ENCODE data around the gene TAP2. TPM values are rescaled to one million over a fixed set of nuclear protein-coding genes. Genes with fewer than 3 reads are reported as not detected.

TAP2 gene
- total and polyA plus RNA-seq, 2 of the 13 experiments (the other 11 are each of a cell fraction or from before 2014, with no cell fraction given), result 10.3 to 17.6 TPM

DNA sequence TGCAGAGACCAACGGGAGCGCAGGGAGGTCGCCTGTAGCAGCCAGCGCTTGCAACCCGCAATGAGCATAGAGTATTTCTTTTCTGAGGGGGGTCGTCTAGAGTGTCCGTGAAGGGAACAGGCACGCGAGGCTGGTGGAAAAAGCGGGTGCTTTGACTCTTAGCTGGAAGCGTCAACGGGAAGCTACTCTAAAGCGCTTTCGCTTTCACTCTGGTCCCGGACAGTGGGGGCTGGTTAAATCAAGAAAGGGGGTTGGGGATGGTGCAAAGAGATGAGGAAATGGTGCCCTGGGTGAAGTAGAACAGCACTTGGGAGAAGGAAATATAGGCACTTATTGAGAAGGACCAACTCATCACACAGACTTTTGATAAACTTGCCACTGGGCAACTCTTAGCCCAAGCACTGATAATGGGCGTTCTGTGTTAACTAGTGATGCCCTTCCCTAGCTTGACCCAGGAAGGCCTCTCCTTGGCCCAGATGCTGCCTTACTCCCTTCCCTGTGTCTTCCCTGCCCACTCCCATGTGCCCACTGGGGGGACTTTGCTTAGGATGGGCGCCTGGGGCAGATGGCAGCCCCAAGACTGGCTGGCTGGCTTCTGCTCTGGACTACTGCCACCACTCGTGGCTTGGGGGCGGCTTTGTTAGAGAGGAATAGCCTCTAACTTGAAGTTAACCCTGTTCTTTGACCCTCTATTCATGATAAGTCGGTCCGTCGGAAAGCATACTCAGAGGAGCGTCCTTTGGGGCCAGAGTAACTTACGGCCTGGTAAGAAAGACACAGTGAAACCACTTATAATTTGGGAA lies 16.0 kb upstream of the TAP2 start (continued):
- TF ChIP-seq NCOA5 (CRISPR knock-in tag; IDR thresholded peaks at IDR 0.05) (no peak), TSC22D2 (CRISPR knock-in tag; IDR thresholded peaks at IDR 0.05; ENCODE audit: borderline replicate concordance) (no peak), FOXC1 (CRISPR knock-in tag; IDR thresholded peaks at IDR 0.05; ENCODE audit: borderline replicate concordance) (no peak), JARID2 (CRISPR knock-in tag; IDR thresholded peaks at IDR 0.05; ENCODE audit: insufficient replicate concordance) (no peak), REXO4 (CRISPR knock-in tag; IDR thresholded peaks at IDR 0.05; ENCODE audit: borderline replicate concordance) (no peak), SOX6 (IDR thresholded peaks at IDR 0.05) (no peak), SOX6 (CRISPR knock-in tag; IDR thresholded peaks at IDR 0.05) (0 out of 2 replicates have a peak, but pooled peaks have one; percentile 14), AHDC1 (CRISPR knock-in tag; IDR thresholded peaks at IDR 0.05; ENCODE audit: borderline replicate concordance) (no peak), HOXA9 (CRISPR knock-in tag; IDR thresholded peaks at IDR 0.05; ENCODE audit: borderline replicate concordance) (no peak), ATF7-NPFF (CRISPR knock-in tag; IDR thresholded peaks at IDR 0.05; ENCODE audit: low read depth) (no peak), ZNF253 (CRISPR knock-in tag; IDR thresholded peaks at IDR 0.05; ENCODE audit: borderline replicate concordance) (0 out of 2 replicates have a peak, but pooled peaks have one; percentile 5), TRIM24 (CRISPR knock-in tag; IDR thresholded peaks at IDR 0.05) (no peak), ZNF33A (CRISPR knock-in tag; IDR thresholded peaks at IDR 0.05; ENCODE audit: borderline replicate concordance) (no peak), ATF6 (CRISPR knock-in tag; conservative IDR thresholded peaks at IDR 0.05) (no peak), HMG20A (CRISPR knock-in tag; IDR thresholded peaks at IDR 0.05; ENCODE audit: borderline replicate concordance) (0 out of 2 replicates have a peak, but pooled peaks have one; percentile 10), U2AF2 (IDR thresholded peaks at IDR 0.05; ENCODE audit: low read depth, low read length) (no peak), NR2F6 (IDR thresholded peaks at IDR 0.05) (no peak), NR2F6 (CRISPR knock-in tag; IDR thresholded peaks at IDR 0.05) (0 out of 2 replicates have a peak, but pooled peaks have one; percentile 11)
- TF ChIP-seq, protein P1, sequence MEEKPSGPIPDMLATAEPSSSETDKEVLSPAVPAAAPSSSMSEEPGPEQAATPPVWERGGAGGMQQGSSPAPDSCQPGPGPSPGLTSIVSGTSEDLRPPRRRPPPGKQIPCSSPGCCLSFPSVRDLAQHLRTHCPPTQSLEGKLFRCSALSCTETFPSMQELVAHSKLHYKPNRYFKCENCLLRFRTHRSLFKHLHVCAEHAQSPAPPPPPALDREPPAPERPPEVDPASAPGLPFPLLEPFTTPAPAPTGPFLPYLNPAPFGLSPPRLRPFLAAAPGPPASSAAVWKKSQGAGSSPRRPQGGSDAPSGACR (CRISPR knock-in tag; IDR thresholded peaks at IDR 0.05), result 0 out of 2 replicates have a peak, but pooled peaks have one; percentile 8
- TF ChIP-seq, protein P2, sequence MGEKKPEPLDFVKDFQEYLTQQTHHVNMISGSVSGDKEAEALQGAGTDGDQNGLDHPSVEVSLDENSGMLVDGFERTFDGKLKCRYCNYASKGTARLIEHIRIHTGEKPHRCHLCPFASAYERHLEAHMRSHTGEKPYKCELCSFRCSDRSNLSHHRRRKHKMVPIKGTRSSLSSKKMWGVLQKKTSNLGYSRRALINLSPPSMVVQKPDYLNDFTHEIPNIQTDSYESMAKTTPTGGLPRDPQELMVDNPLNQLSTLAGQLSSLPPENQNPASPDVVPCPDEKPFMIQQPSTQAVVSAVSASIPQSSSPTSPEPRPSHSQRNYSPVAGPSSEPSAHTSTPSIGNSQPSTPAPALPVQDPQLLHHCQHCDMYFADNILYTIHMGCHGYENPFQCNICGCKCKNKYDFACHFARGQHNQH (CRISPR knock-in tag; IDR thresholded peaks at IDR 0.05), result no peak
